HPDE6-E6E7 (cell line): ENCODE results near the gene GBP1.
A peak's percentile ranks its signal among the peaks of the same experiment; 100 is the strongest.
"Not testable (repeated sequence)": the region's sequence is repeated elsewhere in the genome, so short reads cannot be mapped to it uniquely, and the experiment has no call there.

Experiments
- DNase-seq: peaks from one replicate; pipeline ENCODE4 v3.0.0; 2011; ENCODE audit warnings: missing footprints; ENCODE audit errors: extremely low spot score

The GBP1 gene

GRCh38 chr1:89051300-89051954 is 13.6 kb downstream of the GBP1 start:
- no peak for DNase-seq

- DNase-seq = no peak
Observed at GRCh38 chr1:89050649-89051033, 14.4 kb downstream of the GBP1 start.

- DNase-seq = not testable (repeated sequence)
Observed at GRCh38 chr1:89049901-89050648, 14.9 kb downstream of the GBP1 start.

- DNase-seq = not testable (repeated sequence)
Observed at GRCh38 chr1:89049187-89049586, 15.8 kb downstream of the GBP1 start.

DNA sequence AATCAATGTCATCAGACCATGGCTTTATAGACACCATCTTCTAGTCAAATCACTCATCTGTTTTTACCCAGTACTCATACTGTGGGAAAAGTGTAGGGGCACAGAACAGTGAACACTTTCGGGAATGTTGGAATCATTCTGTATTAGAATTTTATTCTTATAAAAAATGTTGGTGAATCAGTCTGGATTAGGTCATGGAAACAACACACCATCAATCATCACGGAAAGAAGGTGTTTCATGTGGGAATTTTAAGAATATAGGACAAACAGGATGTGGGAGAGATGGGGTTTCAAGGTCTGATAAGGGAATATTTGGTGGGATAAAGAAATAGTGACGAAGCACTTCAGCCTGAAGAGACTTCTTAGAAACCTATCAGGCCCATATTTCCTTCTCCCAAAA is 17.3 kb downstream of the GBP1 start:
- no peak for DNase-seq

DNA sequence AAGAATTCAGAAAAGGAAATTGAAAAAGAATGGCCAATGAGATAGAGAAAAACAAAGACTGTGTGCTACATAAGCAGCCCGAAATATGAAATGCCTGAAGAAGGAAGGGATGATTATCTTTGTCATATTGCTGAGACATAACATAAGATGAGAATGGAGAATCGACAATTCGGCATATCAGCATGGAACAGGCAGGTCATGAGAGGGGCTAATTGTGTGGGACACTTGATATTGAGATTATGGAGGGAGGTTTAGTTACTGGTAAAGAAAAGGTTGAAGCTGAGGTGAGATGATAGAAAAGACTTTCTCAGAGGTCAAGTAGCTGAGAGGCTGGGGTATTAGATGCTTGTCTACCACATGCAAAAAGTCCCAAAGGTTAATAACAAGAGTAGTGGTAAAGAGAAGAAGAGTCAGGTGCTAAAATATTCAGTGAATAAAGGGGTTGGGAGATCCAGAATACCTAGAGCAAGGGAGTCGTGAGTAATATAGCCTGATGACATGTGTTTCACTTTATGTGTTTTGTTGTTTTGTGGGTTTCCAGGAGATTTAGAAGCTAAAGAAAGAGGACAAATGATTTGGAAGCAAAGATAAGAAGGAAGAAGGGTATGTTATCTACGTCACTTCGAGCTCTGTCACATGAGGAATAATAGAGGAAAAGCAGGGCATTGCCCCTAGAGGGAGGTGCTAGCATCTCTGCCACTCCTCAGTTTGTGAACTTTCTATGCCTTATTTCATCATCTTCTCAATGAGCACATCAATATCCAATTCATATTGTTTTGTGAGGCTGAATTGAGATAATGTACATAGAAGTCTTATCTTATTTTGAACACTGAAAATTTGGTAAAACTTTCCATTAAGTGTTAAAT is 18.5 kb downstream of the GBP1 start:
- not testable (repeated sequence) for DNase-seq

GRCh38 chr1:89044970-89045721 is 19.9 kb downstream of the GBP1 start:
- DNase-seq = no peak

DNA sequence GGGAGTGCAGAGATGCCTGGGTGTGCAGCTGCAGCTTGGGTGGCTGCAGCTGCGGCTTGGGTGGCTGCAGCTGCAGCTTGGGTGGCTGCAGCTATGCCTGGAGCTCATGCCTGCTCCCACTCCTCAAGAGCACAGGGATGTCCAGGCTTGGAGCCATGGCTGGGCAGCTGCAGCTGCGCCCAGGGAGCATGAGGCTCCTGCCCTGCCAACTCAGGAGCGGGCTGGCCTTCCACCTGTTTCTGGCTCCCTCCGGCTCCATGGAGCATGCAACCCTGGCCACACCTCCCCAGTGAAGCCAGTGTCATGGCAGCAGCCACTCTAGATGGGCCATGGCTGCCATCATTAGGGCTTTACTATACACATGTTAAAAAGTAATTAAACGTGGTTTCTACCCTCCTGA is 21.1 kb downstream of the GBP1 start:
- no peak for DNase-seq

- no peak for DNase-seq
Observed at GRCh38 chr1:89042491-89042890, 22.5 kb downstream of the GBP1 start.

- no peak for DNase-seq
Observed at GRCh38 chr1:89041721-89042120, 23.3 kb downstream of the GBP1 start.

- no peak for DNase-seq
Observed at GRCh38 chr1:89041119-89041641, 23.8 kb downstream of the GBP1 start.

DNA sequence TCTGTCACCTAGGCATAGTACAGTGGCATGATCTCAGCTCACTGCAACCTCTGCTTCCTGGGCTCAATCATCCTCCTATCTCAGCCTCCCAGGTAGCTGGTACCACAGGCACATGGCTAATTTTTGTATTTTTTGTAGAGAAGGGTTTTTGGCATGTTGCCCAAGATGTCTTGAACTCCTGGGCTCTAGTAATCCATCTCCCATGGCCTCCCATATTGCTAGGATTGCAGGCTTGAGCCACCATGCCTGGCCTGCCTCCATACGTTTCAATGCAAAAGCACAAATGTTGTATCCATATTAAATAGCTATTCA is 24.7 kb downstream of the GBP1 start:
- no peak for DNase-seq

DNA sequence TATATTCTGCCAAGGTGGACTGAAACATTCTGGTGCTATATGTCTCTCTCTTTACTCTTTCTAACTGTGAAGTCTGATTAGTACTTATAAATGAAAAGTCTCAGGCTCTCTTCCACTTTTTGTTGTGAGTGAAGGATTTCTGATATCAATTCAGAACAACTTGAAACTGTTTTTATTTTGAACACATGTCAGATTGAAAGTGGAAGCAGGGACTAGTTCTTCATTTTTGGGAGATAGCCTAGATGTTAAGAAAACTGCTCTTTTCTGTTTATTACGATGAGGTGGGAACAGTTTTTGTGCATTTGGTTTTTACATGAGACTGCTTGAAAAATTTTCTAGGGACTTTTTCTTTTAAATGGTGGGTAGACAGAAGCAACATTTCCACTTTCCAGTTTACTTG is 27.8 kb downstream of the GBP1 start:
- DNase-seq = no peak

- no peak for DNase-seq
Observed at GRCh38 chr1:89035080-89035479, 29.9 kb downstream of the GBP1 start.

- not testable (repeated sequence) for DNase-seq
Observed at GRCh38 chr1:89034004-89034403, 31.0 kb downstream of the GBP1 start.

DNA sequence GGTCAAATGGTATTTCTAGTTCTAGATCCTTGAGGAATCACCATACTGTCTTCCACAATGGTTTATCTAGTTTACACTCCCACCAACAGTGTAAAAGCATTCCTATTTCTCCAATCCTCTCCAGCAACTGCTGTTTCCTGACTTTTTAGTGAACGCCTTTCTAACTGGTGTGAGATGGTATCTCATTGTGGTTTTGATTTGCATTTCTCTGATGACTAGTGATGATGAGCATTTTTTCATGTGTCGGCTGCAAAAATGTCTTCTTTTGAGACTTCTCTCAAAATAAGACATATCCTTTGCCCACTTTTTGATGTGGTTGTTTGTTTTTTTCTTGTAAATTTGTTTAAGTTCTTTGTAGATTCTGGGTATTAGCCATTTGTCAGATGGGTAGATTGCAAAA is 36.0 kb downstream of the GBP1 start:
- not testable (repeated sequence) for DNase-seq

GRCh38 chr1:89025928-89026327 is 39.1 kb downstream of the GBP1 start:
- no peak for DNase-seq

- no peak for DNase-seq
Observed at GRCh38 chr1:89023026-89023425, 42.0 kb downstream of the GBP1 start.

- peak; percentile 53 for DNase-seq
Observed at GRCh38 chr1:89022167-89022959, 42.6 kb downstream of the GBP1 start, which contains the start of gene GBP3. GBP3 (minus strand) TSS chr1:89022866; CDS start chr1:89020721, 2,145 bp downstream.

- DNase-seq = not testable (repeated sequence)
Observed at GRCh38 chr1:89018318-89018717, 46.7 kb downstream of the GBP1 start.

GRCh38 chr1:89008511-89008910 is 56.5 kb downstream of the GBP1 start:
- DNase-seq = no peak
